CD4-positive, alpha-beta T cell (primary cell): ENCODE results near the gene COL10A1. TPM values are rescaled to one million over a fixed set of nuclear protein-coding genes. Genes with fewer than 3 reads are reported as not detected.

Experiments
- ATAC-seq: fragments of 200-7000 bp; cut with Tn5 transposase; one replicate; pipeline ENCODE4 v1.10.0; 2022; ENCODE audit warnings: mild to moderate bottlenecking; ENCODE audit not compliant: poor library complexity
- CTCF ChIA-PET: fragments of 350-600 bp; sonication (Branson Sonifier 250); formaldehyde crosslinking; loops from one replicate; lab custom pipeline; 2021; ENCODE audit warnings: antibody characterized with exemption, inconsistent platforms; lab: Charles Lee
- POLR2A ChIA-PET: fragments of 350-600 bp; sonication (Branson Sonifier 250); formaldehyde crosslinking; loops from one replicate; lab custom pipeline; 2021; ENCODE audit warnings: antibody characterized with exemption, inconsistent platforms; lab: Charles Lee
- DNase-seq, 14 experiments: peaks; one replicate each; pipeline ENCODE4 v3.0.0-alpha.2; 2013 to 2020; ENCODE audit warnings: mixed read lengths in 2 of 14
- H3K27ac ChIP-seq, 2 donors: one replicate each; pipeline versions ENCODE4 v1.5.1 to v1.7.0; 2013; ENCODE audit warnings: low read length in 2 of 2, low read depth in 1 of 2, mild to moderate bottlenecking in 1 of 2
- H3K27me3 ChIP-seq, 2 experiments: 1 replicate in 1 of 2; 2 replicates in 1 of 2; pipeline versions ENCODE4 v1.6.1 to v1.7.0; 2013; ENCODE audit warnings: low read length in 2 of 2, control low read depth in 1 of 2, mild to moderate bottlenecking in 1 of 2, moderate library complexity in 1 of 2; ENCODE audit not compliant: insufficient read depth in 2 of 2, control insufficient read depth in 1 of 2
- H3K36me3 ChIP-seq: one replicate; pipeline ENCODE4 v1.6.1; 2013; ENCODE audit warnings: low read length, control low read depth; ENCODE audit not compliant: insufficient read depth
- H3K4me1 ChIP-seq: one replicate; pipeline ENCODE4 v1.6.1; 2013; ENCODE audit warnings: low read length, control low read depth; ENCODE audit not compliant: insufficient read depth
- H3K4me3 ChIP-seq: one replicate; pipeline ENCODE4 v1.5.1; 2013; ENCODE audit warnings: mild to moderate bottlenecking, low read length, moderate library complexity
- H3K9me3 ChIP-seq, 2 experiments: 1 replicate in 1 of 2; 2 replicates in 1 of 2; pipeline versions ENCODE4 v1.6.1 to v1.7.0; 2013; ENCODE audit warnings: low read length in 2 of 2, mild to moderate bottlenecking in 2 of 2, control low read depth in 1 of 2, moderate library complexity in 1 of 2; ENCODE audit not compliant: control insufficient read depth in 1 of 2, insufficient read depth in 1 of 2
- H3K27ac Mint-ChIP-seq: one replicate; pipeline ENCODE4 v1.8.0; 2020; ENCODE audit warnings: mixed read lengths
- H3K27me3 Mint-ChIP-seq: one replicate; pipeline ENCODE4 v1.8.0; 2021; ENCODE audit warnings: mixed read lengths
- H3K36me3 Mint-ChIP-seq: one replicate; pipeline ENCODE4 v1.8.0; 2021; ENCODE audit warnings: low read depth, mixed read lengths
- H3K4me1 Mint-ChIP-seq: one replicate; pipeline ENCODE4 v1.8.0; 2021; ENCODE audit warnings: low read depth, mixed read lengths
- H3K4me3 Mint-ChIP-seq: one replicate; pipeline ENCODE4 v1.8.0; 2020; ENCODE audit warnings: mild to moderate bottlenecking, mixed read lengths
- H3K9me3 Mint-ChIP-seq: one replicate; pipeline ENCODE4 v1.8.0; 2020; ENCODE audit warnings: mixed read lengths
- CTCF ChIP-seq: fragments of 200-600 bp; IDR thresholded peaks from one replicate; pipeline ENCODE4 v1.8.0; 2022; ENCODE audit warnings: antibody characterized with exemption, mild to moderate bottlenecking
- intact Hi-C, 2 experiments: fragments of 100-400 bp; cut with DNase I in 1 of 2; cut with micrococcal nuclease in 1 of 2; formaldehyde crosslinking; loops; one replicate each; pipeline versions ENCODE4 v1.15.1 to v1.9.0; 2023 to 2025; cut with DNase I, micrococcal nuclease
- total RNA-seq, 174 experiments: library from RNA in 2 of 174; stranded (reverse) in 2 of 174; gene quantifications; one replicate each; pipeline ENCODE4 v1.2.3 and lab custom pipeline; 2021 to 2026

COL10A1 gene
- total RNA-seq, 2 experiments from 2014 or later, result not detected

GRCh38 chr6:116113386-116113785 is 12.5 kb downstream of the COL10A1 start:
- intact Hi-C loops, result no loop called here
- Histone ChIP-seq H3K27ac (no peak overlapping the region), H3K4me3 (no peak overlapping the region), H3K9me3 (no peaks in the 10 kb centered on the region), H3K4me1 (no peaks in the 10 kb centered on the region), H3K27me3 (no peaks in the 10 kb centered on the region), H3K36me3 (peaks cover 84% of the 10 kb centered on the region)
- Mint-ChIP-seq H3K27ac (no peak overlapping the region), H3K4me1 (peaks cover 17% of the 10 kb centered on the region), H3K9me3 (no peaks in the 10 kb centered on the region), H3K36me3 (peaks cover 92% of the 10 kb centered on the region), H3K4me3 (no peak overlapping the region), H3K27me3 (no peaks in the 10 kb centered on the region)
- no peak for ATAC-seq
- TF ChIP-seq CTCF, result no peak
- ChIA-PET POLR2A (interaction anchor here (1.1 to 2.0 kb wide), 2 partner anchors 12 to 13 kb away, joined by 3 to 12 read pairs; partner anchors contain the start of gene NT5DC1), CTCF (interaction anchor here (1.2 kb wide), 1 partner anchor 38 kb away, joined by 3 read pairs; no protein-coding TSS in a partner anchor)
- DNase-seq, result no peak

- peaks cover 81% of the 10 kb centered on the region for H3K36me3 ChIP-seq
- peaks cover 90% of the 10 kb centered on the region for H3K36me3 Mint-ChIP-seq
- H3K9me3 ChIP-seq, result no peaks in the 10 kb centered on the region
- intact Hi-C loops, result no loop called here
- POLR2A ChIA-PET, result interaction anchor here (2.0 kb wide), 1 partner anchor 11 kb away, joined by 12 read pairs; the partner anchor contains the start of gene NT5DC1
- H3K27ac ChIP-seq, result no peak overlapping the region
- H3K4me3 Mint-ChIP-seq, result no peak overlapping the region
- DNase-seq (peak in 6 of 14 experiments; percentile 6 to 28 (median 22)), ATAC-seq (no peak)
- H3K27me3 Mint-ChIP-seq, result no peaks in the 10 kb centered on the region
- no peaks in the 10 kb centered on the region for H3K4me1 ChIP-seq
- H3K9me3 Mint-ChIP-seq, result no peaks in the 10 kb centered on the region
- TF ChIP-seq CTCF, result peak; percentile 43
- CTCF ChIA-PET, result interaction anchor here (0.9 to 1.8 kb wide), 4 partner anchors 9 to 32 kb away, joined by 3 to 11 read pairs (median 4); partner anchors contain the start of gene NT5DC1
- peaks cover 17% of the 10 kb centered on the region for H3K4me1 Mint-ChIP-seq
- H3K4me3 ChIP-seq, result no peak overlapping the region
- no peak overlapping the region for H3K27ac Mint-ChIP-seq
- no peaks in the 10 kb centered on the region for H3K27me3 ChIP-seq
These were observed 14.1 kb downstream of the COL10A1 start for GRCh38 chr6:116111552-116112528.

GRCh38 chr6:116108836-116109235 is 17.1 kb downstream of the COL10A1 start:
- H3K4me1 Mint-ChIP-seq, result peaks cover 44% of the 10 kb centered on the region
- peaks cover 65% of the 10 kb centered on the region for H3K36me3 ChIP-seq
- H3K27ac ChIP-seq, result no peak overlapping the region
- no peaks in the 10 kb centered on the region for H3K27me3 Mint-ChIP-seq
- H3K9me3 ChIP-seq, result no peaks in the 10 kb centered on the region
- peaks cover 5% of the 10 kb centered on the region for H3K4me1 ChIP-seq
- peaks cover 89% of the 10 kb centered on the region for H3K36me3 Mint-ChIP-seq
- ChIA-PET POLR2A (no interaction called here), CTCF (interaction anchor here (1.5 to 2.0 kb wide), 2 partner anchors 8 to 179 kb away, joined by 4 read pairs; partner anchors contain the start of gene NT5DC1)
- no peaks in the 10 kb centered on the region for H3K27me3 ChIP-seq
- H3K9me3 Mint-ChIP-seq, result no peaks in the 10 kb centered on the region
- no peak overlapping the region for H3K4me3 Mint-ChIP-seq
- TF ChIP-seq CTCF, result no peak
- H3K4me3 ChIP-seq, result no peak overlapping the region
- DNase-seq (no peak), ATAC-seq (no peak)
- intact Hi-C loops, result loop anchor here in 1 of 2 experiments (10.0 kb wide), 2 partner anchors 576 to 1566 kb away; partner anchors contain the start of genes KPNA5 and NUS1
- no peak overlapping the region for H3K27ac Mint-ChIP-seq
